BLaER1 treated with 17β-estradiol and CSF1 and Interleukin-3, amounts not matched to agents 10 nM and 100 nM (cell line): ENCODE results near the gene IL36RN.

ENCODE experiments used
- H3K27ac ChIP-seq, 11 experiments: shearing (Covaris generic); formaldehyde crosslinking; 2 replicates each; pipeline ENCODE4 v1.8.1; 2022
- H3K27me3 ChIP-seq, 11 experiments: shearing (Covaris generic); formaldehyde crosslinking; 2 replicates each; pipeline ENCODE4 v1.8.1; 2022
- H3K36me3 ChIP-seq, 11 experiments: shearing (Covaris generic); formaldehyde crosslinking; 2 replicates each; pipeline ENCODE4 v1.8.1; 2022
- H3K4me1 ChIP-seq, 10 experiments: shearing (Covaris generic); formaldehyde crosslinking; 2 replicates each; pipeline ENCODE4 v1.8.1; 2022
- H3K4me2 ChIP-seq, 11 experiments: shearing (Covaris generic); formaldehyde crosslinking; 2 replicates each; pipeline ENCODE4 v1.8.1; 2022
- H3K4me3 ChIP-seq, 10 experiments: shearing (Covaris generic); formaldehyde crosslinking; 2 replicates each; pipeline ENCODE4 v1.8.1; 2022
- H3K9ac ChIP-seq, 11 experiments: shearing (Covaris generic); formaldehyde crosslinking; 2 replicates each; pipeline ENCODE4 v1.8.1; 2022
- H3K9me3 ChIP-seq, 11 experiments: shearing (Covaris generic); formaldehyde crosslinking; replicated peaks in 1 of 11; 2 replicates each; pipeline ENCODE4 v1.8.1; 2022
- H4K20me1 ChIP-seq, 11 experiments: shearing (Covaris generic); formaldehyde crosslinking; 2 replicates each; pipeline ENCODE4 v1.8.1; 2022
- Cebpa-rat ChIP-seq, 11 experiments: shearing (Covaris generic); IDR thresholded peaks; 2 replicates each; pipeline ENCODE4 v1.8.1; 2022

Gene IL36RN

GRCh38 chr2:113039158-113039557 lies 19.8 kb upstream of the IL36RN start:
- Histone ChIP-seq H3K4me1 (peaks cover 0 to 30% (median 0%) of the 10 kb centered on the region in 10 experiments; a peak in 6 of 20 replicates), H3K36me3 (no peaks in the 10 kb centered on the region), H4K20me1 (no peaks in the 10 kb centered on the region), H3K4me2 (peak overlapping the region in 3 of 11 experiments; percentile 51 to 66 (median 65); a peak in 6 of 22 replicates), H3K9me3 (no peaks in the 10 kb centered on the region), H3K27ac (no peak overlapping the region), H3K9ac (no peak overlapping the region), H3K27me3 (no peaks in the 10 kb centered on the region), H3K4me3 (no peak overlapping the region)
- no peak for TF ChIP-seq Cebpa-rat (IDR thresholded peaks at IDR 0.05)

DNA sequence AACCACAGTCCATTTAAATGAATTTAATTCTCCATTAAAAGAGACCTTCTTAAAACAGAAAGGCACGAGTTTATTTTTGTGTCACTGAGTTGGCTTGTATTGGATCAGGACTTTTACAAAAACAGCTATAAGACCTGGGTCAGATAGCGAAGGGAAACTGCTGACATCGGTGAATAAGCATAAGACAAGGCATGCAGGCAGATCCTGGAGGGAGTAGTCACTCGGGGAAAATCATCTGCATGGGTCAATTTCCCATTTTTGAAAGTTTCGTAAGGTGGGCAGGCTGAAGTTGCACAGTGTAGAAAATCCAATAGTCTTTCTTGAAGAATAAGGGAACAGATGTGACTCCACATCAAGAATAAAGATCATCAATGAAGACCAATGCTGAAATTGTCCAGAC lies 19.3 kb upstream of the IL36RN start:
- H3K27me3 ChIP-seq, result no peaks in the 10 kb centered on the region
- no peak overlapping the region for H3K9ac ChIP-seq
- no peak overlapping the region for H3K27ac ChIP-seq
- no peak overlapping the region for H3K4me3 ChIP-seq
- no peaks in the 10 kb centered on the region for H4K20me1 ChIP-seq
- peak overlapping the region in 3 of 11 experiments; percentile 51 to 66 (median 65); a peak in 6 of 22 replicates for H3K4me2 ChIP-seq
- H3K4me1 ChIP-seq, result peaks cover 0 to 30% (median 0%) of the 10 kb centered on the region in 10 experiments; a peak in 6 of 20 replicates
- H3K36me3 ChIP-seq, result no peaks in the 10 kb centered on the region
- no peaks in the 10 kb centered on the region for H3K9me3 ChIP-seq
- no peak for TF ChIP-seq Cebpa-rat (IDR thresholded peaks at IDR 0.05)

- H3K36me3 ChIP-seq, result no peaks in the 10 kb centered on the region
- H3K9ac ChIP-seq, result no peak overlapping the region
- H4K20me1 ChIP-seq, result no peaks in the 10 kb centered on the region
- no peak overlapping the region for H3K27ac ChIP-seq
- peaks cover 0 to 30% (median 0%) of the 10 kb centered on the region in 10 experiments; a peak in 6 of 20 replicates for H3K4me1 ChIP-seq
- no peaks in the 10 kb centered on the region for H3K9me3 ChIP-seq
- no peak overlapping the region for H3K4me2 ChIP-seq
- no peak overlapping the region for H3K4me3 ChIP-seq
- TF ChIP-seq Cebpa-rat (IDR thresholded peaks at IDR 0.05), result no peak
- no peaks in the 10 kb centered on the region for H3K27me3 ChIP-seq
These were observed 17.1 kb upstream of the IL36RN start for GRCh38 chr2:113041871-113042270.

GRCh38 chr2:113046465-113046864 lies 12.5 kb upstream of the IL36RN start:
- H3K4me1 ChIP-seq, result no peaks in the 10 kb centered on the region
- no peak for TF ChIP-seq Cebpa-rat (IDR thresholded peaks at IDR 0.05)
- no peak overlapping the region for H3K4me3 ChIP-seq
- H4K20me1 ChIP-seq, result no peaks in the 10 kb centered on the region
- H3K4me2 ChIP-seq, result no peak overlapping the region
- H3K9ac ChIP-seq, result no peak overlapping the region
- H3K27ac ChIP-seq, result no peak overlapping the region
- H3K9me3 ChIP-seq, result peaks cover 8 to 21% (median 15%) of the 10 kb centered on the region in 11 experiments
- H3K36me3 ChIP-seq, result no peaks in the 10 kb centered on the region
- no peaks in the 10 kb centered on the region for H3K27me3 ChIP-seq

DNA sequence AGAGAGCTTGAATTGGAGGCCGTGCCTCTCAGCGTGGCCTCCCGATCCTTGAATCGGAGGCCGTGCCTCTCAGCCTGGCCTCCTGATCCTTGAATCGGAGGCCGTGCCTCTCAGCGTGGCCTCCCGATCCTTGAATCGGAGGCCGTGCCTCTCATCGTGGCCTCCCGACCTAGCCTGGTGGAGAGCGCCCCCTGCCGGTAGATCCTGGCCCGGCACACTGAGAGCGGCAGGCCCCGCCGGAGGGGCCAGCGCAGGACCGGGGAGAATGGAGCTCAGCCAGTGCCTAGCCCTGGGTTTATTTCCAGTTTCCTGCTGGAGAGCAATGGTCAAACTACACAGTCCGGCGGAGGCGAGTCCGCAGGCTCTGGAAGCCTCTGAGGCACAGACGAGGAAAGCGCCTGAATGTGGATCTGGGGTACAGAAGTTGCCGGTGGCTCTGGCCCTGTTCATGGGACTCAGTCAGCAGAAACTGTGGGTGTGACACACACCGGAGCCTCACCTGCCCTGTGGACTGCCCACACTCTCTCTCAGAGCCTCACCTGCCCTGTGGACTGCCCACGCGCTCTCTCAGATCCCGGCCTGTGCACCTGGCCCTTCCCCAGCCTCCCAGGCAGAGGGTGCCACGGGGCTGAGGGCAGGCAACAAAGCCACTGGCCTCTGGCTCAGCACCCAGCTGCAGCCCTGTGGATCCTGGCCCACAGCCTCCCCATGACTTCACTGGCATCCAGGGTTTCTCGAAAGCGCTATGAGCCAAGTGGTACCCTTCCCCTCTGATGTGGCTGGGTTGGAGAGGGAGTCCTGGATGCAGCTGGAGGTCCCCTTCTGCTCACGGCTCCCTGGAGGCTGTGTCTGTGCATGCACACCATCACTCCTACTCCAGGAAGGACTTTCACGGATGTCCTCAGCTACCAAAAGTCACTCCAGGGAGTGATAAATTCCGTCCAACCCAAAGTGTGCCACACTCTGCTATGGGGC lies 7.8 kb upstream of the IL36RN start:
- Histone ChIP-seq H4K20me1 (no peaks in the 10 kb centered on the region), H3K9me3 (peaks cover 37 to 59% (median 46%) of the 10 kb centered on the region in 11 experiments), H3K27me3 (no peaks in the 10 kb centered on the region), H3K27ac (no peak overlapping the region), H3K4me3 (no peak overlapping the region), H3K36me3 (0 out of 22 replicates have a peak, but pooled peaks cover 0 to 5% (median 0%) of the 10 kb centered on the region in 11 experiments), H3K9ac (no peak overlapping the region), H3K4me2 (no peak overlapping the region), H3K4me1 (no peaks in the 10 kb centered on the region)
- no peak for TF ChIP-seq Cebpa-rat (IDR thresholded peaks at IDR 0.05)

DNA sequence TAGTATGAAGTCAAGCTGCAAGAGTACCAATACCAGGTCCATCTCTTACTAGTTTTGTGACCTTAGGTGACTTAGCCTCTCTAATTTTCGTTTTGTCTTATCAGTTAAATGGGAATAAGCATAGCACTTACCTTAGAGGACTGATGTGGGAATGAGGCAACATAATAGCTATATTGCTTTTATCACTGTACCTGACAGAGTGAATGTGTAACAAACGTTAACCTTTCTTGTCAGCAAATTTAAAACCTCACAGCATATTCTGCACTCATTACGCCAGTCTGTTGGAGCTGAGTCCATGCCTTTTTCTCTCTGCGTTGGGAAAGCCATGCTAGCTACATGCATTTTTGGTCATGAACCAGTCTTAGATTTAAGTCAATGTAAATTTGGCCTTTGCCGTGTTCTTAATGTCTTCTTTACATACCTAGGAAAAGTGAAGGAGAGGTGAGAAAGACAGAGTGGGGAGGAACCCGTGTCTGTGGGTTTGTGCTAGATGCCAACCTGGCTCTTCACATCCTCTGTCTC lies 6.5 kb upstream of the IL36RN start, which contains the start of gene IL36B:
Gene IL36B, minus strand, starts transcription at position 472 of the 522 bp plus-strand sequence.
- Histone ChIP-seq H3K27ac (no peak within 1 kb of the TSS), H3K4me2 (no peak within 1 kb of the TSS), H4K20me1 (no peaks in the 10 kb centered on the region), H3K9me3 (peaks cover 41 to 64% (median 50%) of the 10 kb centered on the region in 11 experiments), H3K36me3 (0 out of 22 replicates have a peak, but pooled peaks cover 0 to 5% (median 0%) of the 10 kb centered on the region in 11 experiments), H3K4me3 (no peak within 1 kb of the TSS), H3K4me1 (no peaks in the 10 kb centered on the region), H3K27me3 (no peaks in the 10 kb centered on the region), H3K9ac (no peak within 1 kb of the TSS)
- TF ChIP-seq Cebpa-rat (IDR thresholded peaks at IDR 0.05), result no peak

GRCh38 chr2:113053666-113054065 lies 5.3 kb upstream of the IL36RN start:
- H3K9me3 ChIP-seq, result peaks cover 41 to 64% (median 50%) of the 10 kb centered on the region in 11 experiments
- no peak overlapping the region for H3K4me3 ChIP-seq
- H3K27ac ChIP-seq, result no peak overlapping the region
- no peak overlapping the region for H3K9ac ChIP-seq
- no peak for TF ChIP-seq Cebpa-rat (IDR thresholded peaks at IDR 0.05)
- no peak overlapping the region for H3K4me2 ChIP-seq
- H3K27me3 ChIP-seq, result no peaks in the 10 kb centered on the region
- no peaks in the 10 kb centered on the region for H4K20me1 ChIP-seq
- H3K4me1 ChIP-seq, result no peaks in the 10 kb centered on the region
- 0 out of 22 replicates have a peak, but pooled peaks cover 0 to 5% (median 0%) of the 10 kb centered on the region in 11 experiments for H3K36me3 ChIP-seq

- TF ChIP-seq Cebpa-rat (IDR thresholded peaks at IDR 0.05), result no peak
- no peak overlapping the region for H3K27ac ChIP-seq
- H3K27me3 ChIP-seq, result no peaks in the 10 kb centered on the region
- H3K4me2 ChIP-seq, result no peak overlapping the region
- no peak overlapping the region for H3K4me3 ChIP-seq
- no peak overlapping the region for H3K9ac ChIP-seq
- H3K4me1 ChIP-seq, result no peaks in the 10 kb centered on the region
- no peaks in the 10 kb centered on the region for H4K20me1 ChIP-seq
- peaks cover 41 to 64% (median 50%) of the 10 kb centered on the region in 11 experiments for H3K9me3 ChIP-seq
- H3K36me3 ChIP-seq, result 0 out of 22 replicates have a peak, but pooled peaks cover 0 to 5% (median 0%) of the 10 kb centered on the region in 11 experiments
These were observed 4.9 kb upstream of the IL36RN start for GRCh38 chr2:113054066-113054465.

DNA sequence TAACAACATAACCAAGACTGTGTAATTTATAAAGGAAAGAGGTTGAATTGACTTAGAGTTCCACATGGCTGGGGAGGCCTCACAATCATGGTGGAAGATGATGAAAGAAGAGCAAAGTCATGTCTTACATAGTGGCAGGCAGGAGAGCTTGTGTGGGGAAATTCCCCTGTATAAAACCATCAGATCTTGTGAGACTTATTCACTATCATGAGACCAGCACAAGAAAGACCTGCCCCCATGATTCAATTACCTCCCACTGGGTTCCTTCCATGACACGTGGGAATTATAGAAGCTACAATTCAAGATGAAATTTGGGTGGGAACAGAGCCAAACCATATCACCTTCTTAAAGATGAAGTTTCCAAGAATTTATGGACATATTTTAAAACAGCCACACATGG lies 2.5 kb upstream of the IL36RN start:
- Histone ChIP-seq H3K4me2 (no peak overlapping the region), H3K9ac (no peak overlapping the region), H3K27ac (no peak overlapping the region), H3K27me3 (no peaks in the 10 kb centered on the region), H3K36me3 (0 out of 22 replicates have a peak, but pooled peaks cover 0 to 5% (median 0%) of the 10 kb centered on the region in 11 experiments), H3K4me1 (peaks cover 0 to 4% (median 0%) of the 10 kb centered on the region in 10 experiments; a peak in 1 of 20 replicates), H3K9me3 (peaks cover 30 to 44% (median 36%) of the 10 kb centered on the region in 11 experiments), H4K20me1 (no peaks in the 10 kb centered on the region), H3K4me3 (no peak overlapping the region)
- no peak for TF ChIP-seq Cebpa-rat (IDR thresholded peaks at IDR 0.05)
